Measurements from ENCODE around the gene CTSH.
"Not testable (repeated sequence)": the region's sequence is repeated elsewhere in the genome, so short reads cannot be mapped to it uniquely, and the experiment has no call there.

The CTSH gene

DNA sequence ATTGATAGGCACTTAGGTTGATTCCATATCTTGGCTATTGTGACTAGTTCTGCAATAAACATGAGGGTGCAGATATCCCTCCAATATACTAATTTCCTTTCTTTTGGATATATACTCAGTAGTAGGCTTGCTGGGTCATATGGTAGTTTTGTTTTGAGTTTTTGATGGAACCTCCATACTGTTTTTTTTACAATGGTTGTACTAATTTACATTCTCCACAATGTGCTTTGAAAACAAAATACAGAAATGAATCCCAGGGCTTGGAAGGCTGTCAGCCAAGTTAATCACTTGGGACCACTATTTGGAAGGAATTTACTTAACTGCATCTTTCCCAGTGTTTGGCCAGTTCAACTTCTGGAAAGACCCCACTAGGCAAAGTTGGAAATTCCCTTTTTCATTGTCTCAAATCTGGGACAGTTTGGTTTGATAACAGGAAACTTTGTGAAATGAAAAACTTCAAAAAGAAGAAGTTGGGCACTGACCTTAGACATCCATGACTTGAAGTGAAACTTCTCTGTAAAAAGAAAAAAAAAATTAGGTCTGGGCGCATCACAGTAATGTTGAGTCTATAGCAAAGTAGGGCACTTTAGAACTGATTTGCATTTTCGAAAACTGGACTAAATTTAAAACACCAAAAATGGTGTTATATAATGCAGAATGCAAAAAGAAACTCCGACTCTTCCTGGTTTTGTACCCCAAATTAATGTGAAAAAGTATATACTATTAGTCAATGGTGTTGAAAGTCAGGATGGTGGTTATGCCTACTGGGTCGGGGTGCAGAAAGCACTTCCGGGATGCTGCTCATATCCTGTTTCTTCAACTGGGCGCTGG, 6.0 kb downstream of the CTSH start:
- DNase-seq, result no peak

DNA sequence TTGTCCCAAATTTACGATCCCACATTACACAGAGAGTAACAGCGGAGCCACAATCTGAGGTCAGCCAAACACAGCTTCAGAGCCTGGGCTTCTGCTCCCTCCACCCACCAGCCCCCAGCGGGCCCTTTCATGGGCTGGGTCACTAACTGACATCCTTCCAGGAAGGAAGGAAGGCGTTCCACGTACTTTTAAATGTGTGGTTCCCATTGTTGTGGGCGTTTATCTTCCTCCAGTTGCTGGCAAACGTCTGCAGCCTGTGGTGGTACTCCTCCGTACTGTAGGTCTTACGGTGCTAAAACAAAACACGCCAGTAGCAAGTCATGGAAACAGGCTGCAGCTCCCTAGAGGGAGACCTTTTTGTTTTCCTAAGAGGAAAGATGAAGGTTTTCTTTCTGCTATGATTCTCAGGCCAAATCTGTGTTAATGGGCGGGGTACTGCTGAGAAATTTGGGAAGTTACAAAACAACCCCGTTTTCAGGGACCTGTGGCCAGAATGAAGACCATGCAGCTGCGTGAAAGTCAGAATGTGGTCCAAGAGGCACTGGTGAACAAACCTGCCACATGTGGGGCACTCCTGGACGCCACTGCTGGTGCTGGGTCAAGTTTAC, 7.6 kb downstream of the CTSH start:
- DNase-seq, result no peak

GRCh38 chr15:78934655-78935023, 10.2 kb downstream of the CTSH start:
- DNase-seq, result no peak

DNA sequence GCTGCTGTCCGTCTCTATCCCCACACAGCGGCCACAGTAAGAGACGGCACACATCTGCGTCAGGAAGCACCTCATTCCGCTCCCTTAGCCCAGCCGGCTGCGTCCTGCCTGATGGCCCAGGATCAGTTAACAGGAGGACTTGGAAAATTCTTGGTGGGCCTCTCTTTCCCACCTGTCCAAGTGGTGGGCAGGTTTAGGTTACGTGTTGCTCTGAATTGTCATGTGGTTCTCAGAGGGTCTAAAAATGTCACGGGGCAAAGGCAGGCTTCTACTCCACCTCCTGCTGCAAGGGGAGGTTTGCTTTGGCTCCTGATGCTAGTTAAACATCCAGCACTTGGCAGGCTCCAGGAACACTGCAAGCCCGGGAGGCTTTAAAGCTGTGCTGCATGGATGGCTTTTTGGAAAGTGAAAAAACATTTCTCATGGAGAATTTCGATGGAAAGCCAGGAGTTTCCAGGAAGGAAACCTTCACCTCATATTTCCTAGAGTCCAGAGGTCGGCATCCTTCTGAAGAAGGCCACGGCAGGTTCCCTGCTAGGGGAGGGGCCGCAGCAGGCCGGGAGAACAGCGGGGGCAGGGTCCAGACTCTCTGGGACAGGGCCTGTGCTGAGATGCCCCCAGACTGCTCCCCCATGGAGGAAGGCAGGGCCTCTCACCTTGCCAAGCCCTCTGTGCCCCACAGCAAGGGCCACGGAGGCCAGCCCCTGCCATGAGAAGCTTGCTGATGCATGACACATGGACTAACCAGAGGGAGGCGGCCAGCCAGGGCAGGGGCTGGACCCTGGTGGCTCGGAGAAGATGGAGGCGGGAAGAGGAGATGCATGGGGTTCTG, 10.8 kb downstream of the CTSH start:
- no peak for DNase-seq

GRCh38 chr15:78933187-78933822, 11.5 kb downstream of the CTSH start:
- DNase-seq, result no peak

GRCh38 chr15:78932258-78932808, 12.5 kb downstream of the CTSH start:
- DNase-seq, result no peak

GRCh38 chr15:78931439-78932257, 13.2 kb downstream of the CTSH start:
- DNase-seq, result no peak

DNA sequence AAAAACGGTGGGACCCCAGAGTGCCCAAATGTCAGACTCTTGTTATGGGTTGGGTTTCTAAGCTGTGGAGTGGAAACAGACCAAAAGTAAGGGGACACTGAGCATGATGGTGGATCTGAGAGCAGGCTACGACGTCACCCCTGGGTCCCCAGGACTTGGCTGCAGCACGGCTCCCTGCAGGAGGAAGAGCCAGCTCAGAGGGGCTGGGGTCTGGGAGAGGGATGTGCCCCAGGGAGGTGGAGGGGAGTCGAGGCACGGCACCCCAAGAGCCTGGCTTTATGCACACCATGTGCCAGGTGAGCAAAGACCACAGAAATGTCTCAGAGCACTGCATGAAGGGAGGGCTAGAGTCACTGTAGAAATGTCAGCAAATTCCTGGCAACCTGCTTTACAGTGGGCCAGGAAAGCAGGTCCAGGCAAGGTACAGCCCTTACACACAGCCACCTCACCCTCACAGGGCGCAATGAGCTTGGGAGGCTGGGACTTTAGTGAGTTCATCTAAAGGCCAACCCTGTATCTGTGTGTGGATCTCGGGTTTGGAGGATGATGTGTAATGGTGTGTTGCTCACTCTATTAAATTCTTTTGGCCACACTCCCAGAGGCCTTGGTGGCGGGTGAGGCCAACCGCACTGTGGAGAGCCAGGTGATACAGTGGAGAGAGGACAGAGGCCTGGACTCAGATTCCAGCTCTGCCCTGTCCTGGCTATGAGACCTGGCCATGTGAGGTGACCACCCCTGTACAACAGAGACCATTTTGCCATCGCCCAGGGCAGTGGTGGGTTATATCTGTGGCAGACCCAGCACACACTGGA, 14.1 kb downstream of the CTSH start:
- DNase-seq, result peak; percentile 61

DNA sequence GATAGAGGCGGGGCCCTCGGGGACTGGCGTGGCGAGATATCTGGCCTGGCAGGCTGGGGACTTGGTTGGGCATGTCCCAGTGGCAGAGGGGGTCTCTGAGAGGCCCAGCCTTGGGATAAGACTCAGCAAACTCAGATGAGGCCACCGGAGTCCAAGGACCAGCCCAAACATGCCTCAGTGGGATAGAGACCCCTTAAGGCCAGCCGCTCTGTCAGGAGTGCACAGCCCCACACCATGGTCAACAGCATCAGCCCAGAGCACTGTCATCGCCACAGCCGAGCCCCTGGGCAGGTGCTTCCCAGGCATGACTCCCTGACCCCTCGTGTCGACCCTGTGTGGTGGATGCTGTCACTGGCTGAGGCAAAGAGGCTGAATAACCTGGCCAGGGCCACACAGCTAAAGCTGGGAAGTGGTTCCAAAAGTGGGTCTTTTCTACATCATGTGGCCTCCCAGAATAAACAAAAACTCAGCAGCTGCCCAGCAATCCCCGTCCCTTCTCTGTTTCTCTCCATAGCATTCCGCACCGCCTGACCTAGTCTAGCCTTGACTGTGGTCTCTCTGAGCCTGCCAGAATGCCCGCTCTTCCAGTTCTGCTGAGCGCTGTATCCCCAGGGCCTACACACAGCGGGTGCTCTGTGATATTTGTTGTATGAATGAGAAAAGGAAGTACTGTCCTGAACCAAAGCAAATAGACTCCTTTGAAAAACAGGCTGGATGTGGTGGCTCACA, 15.1 kb downstream of the CTSH start:
- no peak for DNase-seq

- DNase-seq, result no peak
Measured at GRCh38 chr15:78928616-78929093, 16.2 kb downstream of the CTSH start.

GRCh38 chr15:78928176-78928575, 16.7 kb downstream of the CTSH start:
- DNase-seq, result not testable (repeated sequence)

DNA sequence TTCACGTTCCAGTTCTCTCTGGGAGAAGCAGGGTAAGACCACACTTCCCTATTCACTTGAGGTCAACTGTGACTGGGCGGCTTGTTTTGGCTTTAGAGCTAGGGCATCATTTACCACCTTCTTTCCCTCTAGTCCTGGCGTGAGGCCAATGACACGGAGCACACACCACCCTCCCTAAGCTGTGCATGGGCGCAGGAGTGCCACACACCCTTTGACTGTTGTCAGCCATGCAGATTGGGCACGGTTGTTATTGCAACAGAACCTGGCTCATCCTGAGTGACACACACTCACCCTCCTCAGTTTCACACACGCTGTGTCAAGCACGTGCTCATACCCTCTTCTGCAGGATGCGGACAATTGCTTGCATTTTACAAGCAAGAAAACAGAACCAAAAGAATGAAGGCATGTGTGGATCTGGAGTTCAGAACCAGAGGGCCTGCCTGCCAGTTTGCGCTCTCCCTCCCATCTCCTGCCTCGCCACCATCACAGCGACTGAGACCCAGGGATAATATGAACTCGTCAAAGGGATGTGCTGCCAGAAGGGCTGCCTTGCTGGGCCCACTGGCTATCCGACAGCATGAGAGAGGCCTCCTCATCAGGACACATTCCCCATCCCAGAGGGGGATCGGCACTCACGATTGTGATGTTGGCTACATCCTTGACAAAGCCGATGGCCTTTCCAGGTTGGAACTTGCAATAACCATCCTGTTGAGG, 17.6 kb downstream of the CTSH start:
- DNase-seq, result no peak

DNA sequence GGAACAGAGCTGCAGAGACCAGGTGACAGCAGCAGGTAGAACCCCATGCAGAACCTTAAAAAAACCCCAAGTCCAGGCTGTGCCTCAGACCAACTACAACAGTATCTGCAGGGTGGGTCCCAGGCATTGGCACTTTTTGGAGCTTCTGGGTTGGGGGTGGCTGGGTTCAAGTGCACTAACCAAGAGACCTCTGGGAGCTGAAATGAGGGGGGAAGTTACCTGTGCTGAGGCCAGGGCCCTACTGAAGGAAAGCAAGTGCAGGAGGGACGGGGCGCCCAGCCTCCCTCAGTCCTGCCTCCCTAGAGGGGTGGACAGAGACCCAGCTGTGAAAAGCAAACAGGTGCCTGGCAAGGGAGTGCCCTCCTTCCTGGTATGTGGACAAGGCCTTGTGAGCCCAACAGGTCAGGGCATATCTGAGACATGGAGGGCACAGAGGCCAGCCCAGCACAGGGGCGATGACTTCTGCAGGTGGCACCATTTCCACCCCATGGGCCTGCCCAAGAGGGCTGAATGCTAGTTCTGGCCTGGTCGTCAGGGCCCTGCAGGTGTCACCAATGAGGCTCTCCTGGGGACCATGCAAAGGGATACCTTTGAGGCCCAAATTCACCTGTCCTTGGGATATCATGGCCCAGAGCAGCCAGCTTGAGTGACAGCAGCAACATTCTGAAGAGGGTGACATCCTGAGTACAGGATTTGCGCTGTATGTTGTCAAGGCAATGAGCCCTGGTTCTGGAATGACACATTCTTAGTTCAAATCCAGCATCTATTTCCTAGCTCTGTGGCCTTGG, 18.7 kb downstream of the CTSH start:
- DNase-seq, result no peak

DNA sequence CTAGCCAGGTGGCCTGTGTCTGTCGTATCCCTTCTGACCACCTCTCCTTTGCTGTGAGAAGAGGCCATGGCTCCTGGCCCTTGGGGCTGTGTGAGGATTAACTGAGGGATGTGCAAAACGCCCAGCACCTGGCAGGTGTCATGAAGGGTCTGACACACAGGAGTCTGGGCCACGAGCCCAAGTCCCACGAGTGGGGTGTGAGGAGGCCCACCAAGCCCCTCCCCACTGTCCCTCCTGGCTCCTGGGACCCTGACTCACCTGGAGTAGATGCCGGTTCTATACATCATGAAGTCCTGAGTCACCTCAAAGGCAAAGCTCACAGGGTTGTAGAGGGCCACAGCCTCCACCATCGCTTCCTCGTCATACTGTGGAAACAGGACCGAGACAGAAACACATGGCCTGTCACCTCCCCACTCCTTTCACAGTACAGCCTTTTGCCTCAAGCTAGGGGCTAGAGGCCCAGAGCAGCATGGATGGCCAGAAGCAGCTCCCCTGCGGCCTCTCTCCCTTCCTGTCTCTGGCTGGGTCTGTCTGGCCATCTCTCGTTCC, 19.7 kb downstream of the CTSH start:
- no peak for DNase-seq

DNA sequence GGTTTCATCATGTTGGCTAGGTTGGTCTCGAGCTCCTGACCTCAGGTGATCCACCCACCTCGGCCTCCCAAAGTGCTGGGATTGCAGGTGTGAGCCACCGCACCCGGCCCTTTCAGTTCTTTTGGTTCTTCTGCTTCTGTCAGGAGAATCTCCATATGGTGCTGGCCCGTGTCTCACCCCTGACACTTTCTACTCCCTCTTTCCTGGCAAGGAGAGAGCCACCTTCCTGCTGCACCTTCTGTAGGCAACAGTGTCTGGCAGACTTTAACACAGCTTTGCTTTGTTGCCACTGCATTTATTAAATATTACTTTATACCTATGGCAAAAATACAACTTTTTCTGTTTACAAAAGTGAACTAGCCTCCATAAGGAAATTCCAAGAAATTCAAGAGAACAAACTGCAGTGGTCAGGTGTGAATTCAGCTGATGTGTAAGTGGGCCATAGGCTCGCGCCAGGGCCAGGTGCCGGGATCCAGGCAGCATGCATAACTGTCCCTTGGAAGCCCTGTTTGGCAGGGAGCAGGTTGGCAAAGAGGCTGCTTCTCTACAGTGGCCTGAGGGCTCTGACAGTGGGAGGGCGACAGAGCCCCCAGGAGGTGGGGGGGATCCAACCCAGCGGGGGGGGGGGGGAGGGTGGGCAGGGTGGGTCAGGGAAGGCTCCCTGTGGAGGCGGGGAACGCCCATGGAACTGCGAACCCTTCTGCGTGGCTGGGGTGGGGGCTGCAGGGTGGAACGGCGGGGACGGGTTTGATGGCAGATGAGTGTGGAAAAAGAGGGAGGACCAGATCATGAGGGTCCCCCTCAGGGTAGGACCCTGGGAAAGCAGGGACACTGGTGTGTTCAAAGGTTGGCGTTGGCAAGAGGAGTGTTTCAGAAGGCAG, 21.1 kb downstream of the CTSH start:
- DNase-seq, result no peak

DNA sequence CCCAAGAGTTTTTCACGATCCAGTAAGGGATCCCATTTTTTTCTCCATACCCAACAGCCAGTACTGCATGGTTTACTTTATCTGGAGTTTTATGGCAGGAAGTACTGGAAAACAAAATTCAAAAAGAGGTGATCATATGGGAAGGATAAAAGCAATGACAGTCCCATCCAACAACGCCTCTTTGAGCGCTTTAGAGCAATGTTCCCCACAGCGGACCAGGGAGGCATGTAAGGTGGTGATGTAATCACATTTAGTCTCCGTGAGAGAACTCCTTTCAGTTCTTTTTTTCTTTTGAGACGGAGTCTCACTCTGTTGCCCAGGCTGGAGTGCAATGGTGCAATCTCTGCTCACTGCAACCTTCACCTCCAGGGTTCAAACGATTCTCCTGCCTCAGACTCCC, 21.8 kb downstream of the CTSH start:
- no peak for DNase-seq

GRCh38 chr15:78922527-78922926, 22.3 kb downstream of the CTSH start:
- DNase-seq, result no peak

All from kidney glomerular epithelial cell (primary cell).